Neuron (in vitro differentiated cells): Measurements from ENCODE around the gene GCLC.

ENCODE experiments used
- H2AFZ ChIP-seq: one replicate; pipeline ENCODE4 v1.6.1; 2013; ENCODE audit warnings: low read depth, mild to moderate bottlenecking, inconsistent platforms, low read length, moderate library complexity
- H3K27me3 ChIP-seq: one replicate; pipeline ENCODE4 v1.6.1; 2013; ENCODE audit warnings: low read length; ENCODE audit not compliant: insufficient read depth
- H3K36me3 ChIP-seq: one replicate; pipeline ENCODE4 v1.6.1; 2013; ENCODE audit warnings: low read length; ENCODE audit not compliant: insufficient read depth
- H3K4me1 ChIP-seq: one replicate; pipeline ENCODE4 v1.6.1; 2013; ENCODE audit warnings: low read length; ENCODE audit not compliant: insufficient read depth
- H3K4me3 ChIP-seq: 2 replicates; pipeline ENCODE4 v1.5.1; 2013; ENCODE audit warnings: mild to moderate bottlenecking, low read length, moderate library complexity
- H3K9me3 ChIP-seq: one replicate; pipeline ENCODE4 v1.6.1; 2013; ENCODE audit warnings: low read length

GCLC gene

DNA sequence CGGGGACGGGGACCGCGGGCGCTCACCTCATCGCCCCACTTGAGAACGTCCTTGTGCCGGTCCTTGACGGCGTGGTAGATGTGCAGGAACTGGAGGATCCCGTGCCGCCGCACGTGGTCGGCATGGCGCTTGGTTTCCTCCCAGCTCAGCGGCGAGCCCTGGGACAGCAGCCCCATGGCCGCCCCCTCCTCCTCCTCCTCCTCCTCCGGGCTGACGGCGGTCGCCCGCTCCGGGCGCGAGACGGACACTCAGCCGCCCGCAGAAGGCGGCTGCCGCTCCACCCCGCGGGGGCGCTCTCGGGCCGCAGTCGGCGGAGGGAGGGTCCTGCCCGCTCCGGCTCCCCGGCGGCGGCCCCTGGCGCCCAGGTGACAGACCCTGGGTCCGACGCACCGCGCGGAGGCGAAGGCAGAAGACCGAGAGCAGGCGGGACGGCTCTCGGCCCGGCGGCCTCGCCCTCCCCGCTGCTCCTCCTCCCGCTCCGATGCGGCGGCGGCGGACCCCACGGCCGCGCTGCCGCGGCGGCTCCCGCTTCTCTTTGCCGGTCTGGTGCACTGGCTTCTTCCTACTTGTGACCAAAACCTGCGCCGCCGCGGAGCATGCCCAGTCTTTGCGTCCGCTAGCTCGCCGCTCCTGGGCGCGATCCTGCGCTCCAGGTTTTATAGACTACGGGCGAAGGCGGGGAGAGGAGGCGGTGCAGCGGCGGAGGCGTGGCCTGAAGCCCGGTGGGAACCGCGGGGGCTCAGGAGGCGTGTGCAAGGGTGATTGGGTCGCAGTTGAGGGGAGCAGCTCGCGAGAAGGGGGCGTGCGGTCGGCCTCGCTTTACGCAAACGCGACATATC is at the start of gene GCLC:
Gene GCLC, minus strand, starts transcription at position 632 of the 839 bp plus-strand sequence. Its CDS starts 456 bp downstream, at position 176.
- Histone ChIP-seq H3K36me3 (peaks cover 3% of the 10 kb centered on the region), H3K27me3 (peaks cover 4% of the 10 kb centered on the region), H3K4me3 (peak within 1 kb of the TSS; percentile 69), H3K9me3 (no peaks in the 10 kb centered on the region), H2AFZ (peak within 1 kb of the TSS; percentile 94), H3K4me1 (peaks cover 20% of the 10 kb centered on the region)

DNA sequence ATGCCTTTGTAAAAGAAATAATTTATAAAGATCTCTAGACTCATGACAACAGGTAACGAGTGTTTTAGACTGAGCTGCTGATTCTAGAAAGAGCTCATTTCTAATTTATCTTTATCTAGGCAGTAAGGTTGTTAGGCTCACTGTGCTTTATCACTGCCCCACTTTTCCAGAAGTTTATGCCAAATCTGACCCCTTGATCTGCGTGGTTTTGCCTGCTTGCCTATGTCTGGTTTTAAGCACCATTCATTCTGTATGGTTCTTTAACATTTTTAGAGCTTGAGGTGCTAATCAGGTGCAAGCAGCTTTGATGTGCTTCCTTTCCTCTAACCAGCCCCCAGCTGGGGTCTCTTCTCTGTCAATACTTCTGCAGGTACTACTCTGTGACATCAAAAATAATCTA is 49.7 kb upstream of the GCLC start:
- H3K36me3 ChIP-seq, result no peaks in the 10 kb centered on the region
- no peaks in the 10 kb centered on the region for H3K4me1 ChIP-seq
- peaks cover 3% of the 10 kb centered on the region for H3K27me3 ChIP-seq
- no peaks in the 10 kb centered on the region for H3K9me3 ChIP-seq
- no peak overlapping the region for H3K4me3 ChIP-seq
- no peak overlapping the region for H2AFZ ChIP-seq

DNA sequence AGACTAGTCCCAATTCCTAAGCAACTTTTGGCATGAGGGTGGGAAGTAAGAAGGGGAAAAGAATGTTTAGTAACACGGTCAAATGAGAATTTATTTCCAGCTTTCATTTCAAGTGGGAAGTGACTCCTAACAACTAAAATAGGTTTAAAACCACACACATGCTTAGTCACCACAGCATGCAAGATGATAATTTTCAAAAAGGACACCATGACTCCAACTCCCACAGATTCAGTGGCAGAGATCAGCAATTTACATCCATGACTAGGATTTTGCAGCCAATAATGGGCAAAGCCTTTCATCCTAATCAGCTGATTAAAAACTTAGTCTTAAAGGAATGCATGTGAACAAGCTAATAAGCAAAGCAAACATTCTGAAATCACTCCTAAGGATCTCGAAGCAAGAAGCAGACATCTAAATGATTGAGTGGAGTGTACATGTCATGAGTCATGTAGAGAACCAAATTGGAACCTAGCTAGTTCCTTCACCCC is 48.1 kb upstream of the GCLC start:
- H3K36me3 ChIP-seq, result no peaks in the 10 kb centered on the region
- no peak overlapping the region for H2AFZ ChIP-seq
- H3K4me3 ChIP-seq, result no peak overlapping the region
- H3K4me1 ChIP-seq, result no peaks in the 10 kb centered on the region
- peaks cover 3% of the 10 kb centered on the region for H3K27me3 ChIP-seq
- no peaks in the 10 kb centered on the region for H3K9me3 ChIP-seq

DNA sequence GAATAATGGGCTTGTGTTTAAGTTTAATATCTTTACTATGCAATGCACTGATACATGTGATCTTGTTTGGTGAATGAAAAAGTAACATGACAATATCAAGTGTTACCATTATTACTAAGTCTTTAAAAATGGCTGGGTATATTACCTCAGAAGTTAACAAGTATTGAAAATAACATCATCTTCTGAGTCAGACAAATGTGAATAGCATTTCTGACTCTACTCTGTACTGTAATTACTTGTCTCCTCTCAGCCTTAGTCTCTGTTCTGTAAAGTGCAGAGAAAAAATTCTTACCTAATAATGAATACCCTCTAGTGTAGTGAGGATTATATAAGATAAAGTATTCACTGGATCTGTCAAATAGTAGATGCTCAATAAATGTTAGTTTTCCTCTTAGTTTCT is 47.0 kb upstream of the GCLC start:
- no peaks in the 10 kb centered on the region for H3K4me1 ChIP-seq
- H3K27me3 ChIP-seq, result peaks cover 3% of the 10 kb centered on the region
- H3K4me3 ChIP-seq, result no peak overlapping the region
- H2AFZ ChIP-seq, result no peak overlapping the region
- H3K9me3 ChIP-seq, result no peaks in the 10 kb centered on the region
- H3K36me3 ChIP-seq, result no peaks in the 10 kb centered on the region

DNA sequence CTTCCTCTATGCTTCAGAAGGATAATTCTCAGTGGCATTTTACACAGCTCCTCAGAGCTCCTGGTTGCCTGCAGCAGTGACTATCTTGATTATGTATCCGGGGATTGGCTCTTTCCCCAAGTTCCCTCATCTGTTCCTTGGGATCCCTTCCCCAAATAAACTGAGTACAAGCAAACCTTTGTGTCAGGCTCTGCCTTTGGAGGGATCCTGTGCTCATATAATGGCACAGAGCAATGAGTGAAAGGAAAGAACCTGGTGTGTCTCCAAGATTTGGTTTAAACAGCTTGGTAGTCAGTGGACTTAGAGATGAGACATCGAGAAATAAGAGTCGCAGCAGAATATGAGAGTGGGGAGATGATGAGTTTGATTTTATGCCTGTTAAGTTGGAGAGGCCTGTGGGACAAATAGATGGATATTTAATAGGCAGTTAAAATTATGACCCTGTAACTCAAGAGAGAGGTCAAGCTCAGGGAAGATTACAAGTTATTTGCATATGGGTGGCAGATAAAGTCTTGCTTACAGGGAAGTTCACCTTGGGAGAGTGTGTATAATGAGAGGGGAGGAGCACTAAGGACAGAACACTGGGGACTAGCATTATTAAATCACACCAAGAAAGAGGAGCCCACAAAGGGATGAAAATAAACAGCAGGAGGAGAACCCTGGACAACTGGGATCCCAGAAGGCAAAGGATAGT is 44.1 kb upstream of the GCLC start:
- Histone ChIP-seq H3K36me3 (no peaks in the 10 kb centered on the region), H3K9me3 (no peaks in the 10 kb centered on the region), H3K4me3 (no peak overlapping the region), H3K27me3 (peaks cover 3% of the 10 kb centered on the region), H3K4me1 (no peaks in the 10 kb centered on the region), H2AFZ (no peak overlapping the region)

DNA sequence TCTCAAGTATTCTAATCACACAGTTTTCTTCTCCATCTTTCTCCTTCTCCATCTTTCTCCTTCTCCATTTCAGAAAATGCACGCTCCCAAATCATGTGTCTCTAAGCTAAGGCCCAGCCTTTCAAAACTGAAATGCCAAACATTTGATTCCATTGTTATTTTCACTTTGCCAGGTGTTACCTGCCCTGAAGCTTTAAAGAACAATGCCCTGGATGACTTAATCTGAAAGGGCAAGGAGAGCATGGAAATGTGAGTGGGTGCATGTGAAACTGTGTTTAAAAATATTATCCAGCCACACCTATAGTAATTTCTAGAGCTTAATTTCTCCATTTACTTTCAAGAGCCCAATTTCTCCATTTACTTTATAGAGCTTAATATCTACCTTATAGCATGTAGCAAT is 42.4 kb upstream of the GCLC start:
- Histone ChIP-seq H3K4me1 (no peaks in the 10 kb centered on the region), H3K9me3 (no peaks in the 10 kb centered on the region), H3K4me3 (no peak overlapping the region), H3K36me3 (no peaks in the 10 kb centered on the region), H2AFZ (no peak overlapping the region), H3K27me3 (no peaks in the 10 kb centered on the region)

DNA sequence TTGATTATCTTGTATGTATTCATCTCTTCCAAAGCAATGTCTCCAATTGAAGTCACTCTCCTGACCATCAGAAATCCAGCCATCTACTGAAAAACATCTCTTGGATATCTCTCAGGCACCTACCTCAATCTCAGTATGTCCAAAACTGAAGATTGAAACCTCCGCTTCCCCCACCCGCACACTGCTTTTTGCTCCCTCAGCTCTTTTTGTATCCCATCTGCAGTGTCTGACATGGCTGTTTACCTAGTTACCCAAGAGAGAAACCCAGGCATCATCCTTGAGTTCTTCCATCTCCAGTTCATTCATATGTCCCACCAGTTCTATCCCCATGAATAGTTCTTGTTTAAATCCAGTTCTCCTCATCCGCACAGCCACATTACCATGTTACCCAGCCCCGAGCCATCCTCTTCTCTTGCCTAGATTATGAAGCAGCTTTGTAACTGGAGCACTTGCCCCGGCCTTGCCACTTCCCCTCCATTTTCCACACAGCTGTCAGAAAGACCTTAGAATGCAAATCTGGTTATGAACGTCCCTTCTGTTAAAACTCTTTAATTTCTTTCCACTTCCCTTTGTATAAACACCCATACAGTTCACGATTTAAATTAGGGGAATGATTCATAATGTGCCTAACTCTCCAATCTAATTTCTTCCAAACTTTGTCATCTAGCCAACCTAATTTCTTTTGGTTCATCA is 40.5 kb upstream of the GCLC start:
- Histone ChIP-seq H3K27me3 (no peaks in the 10 kb centered on the region), H3K4me1 (no peaks in the 10 kb centered on the region), H3K4me3 (no peak overlapping the region), H3K36me3 (no peaks in the 10 kb centered on the region), H3K9me3 (no peaks in the 10 kb centered on the region), H2AFZ (no peak overlapping the region)

DNA sequence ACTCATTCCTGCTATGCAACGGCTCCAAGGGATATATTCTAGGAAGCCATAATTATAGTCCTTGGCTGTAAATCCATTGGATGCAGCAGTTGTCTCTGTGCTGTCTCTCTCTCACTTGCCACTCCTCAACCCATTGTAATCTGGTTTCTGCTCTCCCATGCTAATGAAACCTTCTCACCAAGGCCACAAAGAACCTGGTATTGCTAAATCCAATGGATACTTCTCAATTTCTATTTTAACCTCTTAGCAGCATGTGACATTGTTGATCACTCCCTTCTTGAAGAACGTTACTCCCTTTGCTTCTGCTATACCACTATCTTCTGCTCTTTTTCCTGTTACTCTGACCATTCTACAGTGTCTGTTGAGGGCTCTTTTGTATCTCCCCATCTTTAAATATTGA is 39.8 kb upstream of the GCLC start:
- no peak overlapping the region for H3K4me3 ChIP-seq

DNA sequence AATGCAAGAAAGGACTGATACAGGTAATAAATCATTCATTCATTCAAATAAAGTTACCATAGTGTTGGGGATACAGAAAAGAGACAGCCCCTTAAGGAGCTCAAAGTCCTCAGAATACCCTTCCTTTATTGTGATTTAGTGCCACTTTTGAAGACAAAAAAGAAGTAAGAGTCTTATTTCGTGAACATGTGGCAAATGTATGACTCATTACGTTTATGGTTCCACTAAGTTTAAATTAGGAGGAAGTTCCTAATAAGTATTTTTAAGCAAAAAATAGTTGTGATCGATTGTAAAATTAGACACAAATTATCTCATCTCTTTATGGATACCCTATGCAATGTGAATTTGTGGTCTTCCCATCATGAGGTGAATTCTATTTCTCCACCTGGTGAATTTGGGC is 38.5 kb upstream of the GCLC start:
- Histone ChIP-seq H3K27me3 (no peaks in the 10 kb centered on the region), H3K4me3 (no peak overlapping the region), H3K36me3 (no peaks in the 10 kb centered on the region), H3K9me3 (no peaks in the 10 kb centered on the region), H2AFZ (no peak overlapping the region), H3K4me1 (no peaks in the 10 kb centered on the region)

More for the DNA sequence above, 39.8 kb upstream of the GCLC start:
- Histone ChIP-seq H3K27me3 (no peaks in the 10 kb centered on the region), H3K4me1 (no peaks in the 10 kb centered on the region), H3K36me3 (no peaks in the 10 kb centered on the region), H2AFZ (no peak overlapping the region), H3K9me3 (no peaks in the 10 kb centered on the region)

DNA sequence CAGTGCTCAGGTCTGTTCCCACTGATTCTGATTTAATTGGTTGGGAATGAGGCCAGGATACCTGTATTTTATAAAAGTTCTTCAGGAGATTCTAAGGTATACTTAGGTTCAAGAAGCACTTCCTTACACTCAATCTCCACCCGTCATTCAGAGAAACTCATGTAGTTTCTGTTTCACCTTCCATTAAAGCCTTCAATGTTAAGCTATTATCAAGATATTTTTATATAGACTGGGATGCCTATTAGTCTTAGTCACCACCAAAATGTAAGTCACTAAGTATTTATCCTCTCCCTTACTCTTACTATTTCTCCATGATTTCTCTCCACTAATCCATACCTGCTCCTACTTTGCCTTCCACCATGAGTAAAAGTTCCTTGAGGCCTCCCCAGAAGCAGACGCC is 38.1 kb upstream of the GCLC start:
- Histone ChIP-seq H3K36me3 (no peaks in the 10 kb centered on the region), H3K4me1 (no peaks in the 10 kb centered on the region), H3K9me3 (no peaks in the 10 kb centered on the region), H2AFZ (no peak overlapping the region), H3K27me3 (no peaks in the 10 kb centered on the region), H3K4me3 (no peak overlapping the region)

DNA sequence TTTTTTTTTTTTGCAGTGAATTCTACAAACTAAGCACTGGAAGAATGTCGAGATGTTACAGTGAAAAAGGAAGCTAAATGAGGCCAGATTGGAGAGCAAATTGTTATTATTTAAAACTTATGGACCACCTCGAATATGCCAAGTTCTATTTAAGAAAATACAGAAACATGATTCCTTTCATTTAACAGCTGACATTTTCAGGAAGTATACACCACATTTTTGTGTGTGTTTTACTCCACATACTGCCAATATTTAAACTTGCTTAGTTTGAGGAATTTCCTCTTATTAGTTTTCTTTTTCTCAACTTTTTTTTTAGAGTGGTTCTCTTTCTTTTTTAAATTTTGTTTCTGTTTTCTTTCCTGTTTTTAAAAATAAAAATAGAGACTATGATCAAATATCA is 37.0 kb upstream of the GCLC start:
- H3K27me3 ChIP-seq, result no peaks in the 10 kb centered on the region
- H3K36me3 ChIP-seq, result no peaks in the 10 kb centered on the region
- H3K4me3 ChIP-seq, result no peak overlapping the region
- no peak overlapping the region for H2AFZ ChIP-seq
- H3K4me1 ChIP-seq, result no peaks in the 10 kb centered on the region
- no peaks in the 10 kb centered on the region for H3K9me3 ChIP-seq

DNA sequence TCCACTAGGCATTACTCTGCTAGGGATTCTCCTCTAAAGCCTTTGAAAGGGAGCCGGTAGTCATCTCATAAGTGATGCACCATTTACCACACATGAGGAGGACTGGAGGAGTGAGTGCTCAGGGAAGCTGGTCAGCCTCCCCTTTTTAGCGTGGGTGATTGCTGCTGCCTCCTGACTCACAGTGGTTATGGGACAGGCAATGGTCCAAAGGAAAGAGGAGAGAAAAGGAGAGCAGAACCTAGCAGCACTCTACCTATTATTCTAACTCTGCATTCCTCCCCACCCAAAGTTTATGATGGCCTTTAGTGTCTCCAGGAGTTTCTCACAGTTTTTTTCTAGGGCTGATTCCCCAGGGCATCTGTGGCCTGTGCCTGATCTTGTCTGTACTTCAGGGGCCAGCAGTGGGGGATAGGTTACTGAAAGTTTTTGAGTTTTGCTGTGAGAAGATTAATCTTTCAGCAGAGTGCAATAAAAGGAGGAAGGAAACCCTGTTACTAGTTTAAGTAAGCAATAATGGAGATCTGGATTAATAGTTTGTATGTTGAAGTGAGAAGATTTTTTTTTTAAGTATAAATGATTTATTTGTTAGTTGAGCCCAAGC is 36.4 kb upstream of the GCLC start:
- H3K36me3 ChIP-seq, result no peaks in the 10 kb centered on the region
- no peak overlapping the region for H3K4me3 ChIP-seq
- no peaks in the 10 kb centered on the region for H3K9me3 ChIP-seq
- H3K4me1 ChIP-seq, result no peaks in the 10 kb centered on the region
- no peak overlapping the region for H2AFZ ChIP-seq
- H3K27me3 ChIP-seq, result no peaks in the 10 kb centered on the region

DNA sequence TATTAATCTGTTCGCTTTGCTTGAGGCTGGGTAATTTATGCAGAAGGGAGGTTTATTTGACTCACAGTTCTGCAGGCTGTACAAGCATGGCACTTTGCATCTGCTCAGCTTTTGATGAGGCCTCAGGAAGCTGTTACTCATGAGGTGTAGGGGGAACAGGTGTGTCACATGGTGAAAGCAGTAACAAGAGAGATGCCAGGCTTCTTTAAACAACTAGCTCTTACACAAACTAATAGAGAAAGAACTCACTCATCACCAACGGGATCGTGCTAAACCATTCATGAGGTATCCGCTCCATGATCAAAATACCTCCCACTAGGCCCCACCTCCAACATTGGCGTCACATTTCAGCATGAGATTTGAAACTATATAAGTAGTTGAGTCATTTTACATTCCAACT is 34.4 kb upstream of the GCLC start:
- H3K4me1 ChIP-seq, result no peaks in the 10 kb centered on the region
- no peaks in the 10 kb centered on the region for H3K27me3 ChIP-seq
- no peak overlapping the region for H3K4me3 ChIP-seq
- H2AFZ ChIP-seq, result no peak overlapping the region
- no peaks in the 10 kb centered on the region for H3K36me3 ChIP-seq
- H3K9me3 ChIP-seq, result no peaks in the 10 kb centered on the region
